Peyer's patch (tissue), 4 donors: ENCODE data around the gene TST. TPM values are rescaled to one million over a fixed set of nuclear protein-coding genes. Genes with fewer than 3 reads are reported as not detected.
"Not testable (repeated sequence)": the region's sequence is repeated elsewhere in the genome, so short reads cannot be mapped to it uniquely, and the experiment has no call there.

Experiments used
- DNase-seq, 3 donors: peaks; one replicate each; pipeline ENCODE4 v3.0.0-alpha.2; 2017 to 2019
- H3K27ac ChIP-seq, 4 donors: fragments of 200-600 bp; sonication (generic); one replicate each; pipeline ENCODE4 v1.5.1; 2016 to 2019
- H3K27me3 ChIP-seq, 2 donors: fragments of 200-600 bp; sonication (generic); one replicate each; pipeline ENCODE4 v1.5.1; 2019
- H3K36me3 ChIP-seq, 3 donors: fragments of 200-600 bp; sonication (generic); one replicate each; pipeline ENCODE4 v1.5.1; 2016 to 2019
- H3K4me1 ChIP-seq, 4 donors: fragments of 200-600 bp; sonication (generic); one replicate each; pipeline ENCODE4 v1.5.1; 2016 to 2019
- H3K4me3 ChIP-seq, 4 donors: fragments of 200-600 bp; sonication (generic); 1 replicate in 3 of 4; 2 replicates in 1 of 4; pipeline ENCODE4 v1.5.1; 2016 to 2019; ENCODE audit warnings: mild to moderate bottlenecking in 1 of 4
- H3K9me3 ChIP-seq, 4 donors: fragments of 200-600 bp; sonication (generic); one replicate each; pipeline ENCODE4 v1.5.1; 2016 to 2019; ENCODE audit warnings: mild to moderate bottlenecking in 1 of 4
- POLR2A ChIP-seq, 2 donors: fragments of 450-650 bp; IDR thresholded peaks; one replicate each; pipeline ENCODE4 v1.5.1; 2017; ENCODE audit warnings: antibody characterized with exemption in 2 of 2, mild to moderate bottlenecking in 2 of 2, moderate library complexity in 2 of 2
- total RNA-seq, 4 donors: library from RNA; depleted of rRNA; stranded (reverse); fragments of >200 nt; gene quantifications; one replicate each; pipeline ENCODE4 v1.1.0, GENCODE V29; 2016
- TF ChIP-seq, protein P1 (sequence below), 6 experiments: fragments of 450-650 bp in 4 of 6; fragments of 200-600 bp in 2 of 6; sonication (generic) in 1 of 6; IDR thresholded peaks; one replicate each; pipeline ENCODE4 v1.5.1; 2017 to 2019; ENCODE audit warnings: antibody characterized with exemption in 6 of 6, mild to moderate bottlenecking in 3 of 6, moderate library complexity in 1 of 6

Gene TST
- total RNA-seq, 4 donors from 2014 or later: 93.3 to 485 (median 249) TPM

GRCh38 chr22:36990457-36990856 is 28.8 kb downstream of the TST start:
- no peak for DNase-seq
- TF ChIP-seq POLR2A (IDR thresholded peaks at IDR 0.05): no peak
- TF ChIP-seq, protein P1, sequence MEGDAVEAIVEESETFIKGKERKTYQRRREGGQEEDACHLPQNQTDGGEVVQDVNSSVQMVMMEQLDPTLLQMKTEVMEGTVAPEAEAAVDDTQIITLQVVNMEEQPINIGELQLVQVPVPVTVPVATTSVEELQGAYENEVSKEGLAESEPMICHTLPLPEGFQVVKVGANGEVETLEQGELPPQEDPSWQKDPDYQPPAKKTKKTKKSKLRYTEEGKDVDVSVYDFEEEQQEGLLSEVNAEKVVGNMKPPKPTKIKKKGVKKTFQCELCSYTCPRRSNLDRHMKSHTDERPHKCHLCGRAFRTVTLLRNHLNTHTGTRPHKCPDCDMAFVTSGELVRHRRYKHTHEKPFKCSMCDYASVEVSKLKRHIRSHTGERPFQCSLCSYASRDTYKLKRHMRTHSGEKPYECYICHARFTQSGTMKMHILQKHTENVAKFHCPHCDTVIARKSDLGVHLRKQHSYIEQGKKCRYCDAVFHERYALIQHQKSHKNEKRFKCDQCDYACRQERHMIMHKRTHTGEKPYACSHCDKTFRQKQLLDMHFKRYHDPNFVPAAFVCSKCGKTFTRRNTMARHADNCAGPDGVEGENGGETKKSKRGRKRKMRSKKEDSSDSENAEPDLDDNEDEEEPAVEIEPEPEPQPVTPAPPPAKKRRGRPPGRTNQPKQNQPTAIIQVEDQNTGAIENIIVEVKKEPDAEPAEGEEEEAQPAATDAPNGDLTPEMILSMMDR (IDR thresholded peaks at IDR 0.05): no peak
- Histone ChIP-seq H3K4me1 (no peaks in the 10 kb centered on the region), H3K27me3 (no peaks in the 10 kb centered on the region), H3K4me3 (no peak overlapping the region), H3K27ac (no peak overlapping the region), H3K9me3 (peaks cover 0 to 11% (median 5%) of the 10 kb centered on the region in 4 donors), H3K36me3 (no peaks in the 10 kb centered on the region)

DNA sequence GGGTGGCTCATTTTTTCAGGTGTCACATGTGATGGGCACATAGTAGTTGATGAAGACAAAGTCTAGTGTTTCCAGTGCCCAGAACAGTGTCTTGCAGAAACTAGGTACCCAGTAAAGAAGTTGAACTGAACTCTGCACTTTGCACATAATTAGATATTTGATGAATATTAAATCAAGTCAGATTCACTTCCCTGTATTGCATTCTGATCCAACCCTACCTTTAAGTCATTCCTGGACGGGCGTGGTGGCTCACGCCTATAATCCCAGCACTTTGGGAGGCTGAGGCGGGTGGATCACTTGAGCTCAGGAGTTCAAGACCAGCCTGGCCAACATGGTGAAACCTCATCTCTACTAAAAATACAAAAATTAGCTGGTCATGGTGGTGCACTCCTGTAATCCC is 30.2 kb downstream of the TST start:
- not testable (repeated sequence) for H3K27me3 ChIP-seq, H3K36me3 ChIP-seq, H3K4me3 ChIP-seq, H3K4me1 ChIP-seq
- Histone ChIP-seq H3K27ac (peak overlapping the region in 1 of 4 donors; percentile 60), H3K9me3 (peaks cover 0 to 13% (median 5%) of the 10 kb centered on the region in 4 donors)
- DNase-seq: peak in 1 of 3 donors; percentile 66

DNA sequence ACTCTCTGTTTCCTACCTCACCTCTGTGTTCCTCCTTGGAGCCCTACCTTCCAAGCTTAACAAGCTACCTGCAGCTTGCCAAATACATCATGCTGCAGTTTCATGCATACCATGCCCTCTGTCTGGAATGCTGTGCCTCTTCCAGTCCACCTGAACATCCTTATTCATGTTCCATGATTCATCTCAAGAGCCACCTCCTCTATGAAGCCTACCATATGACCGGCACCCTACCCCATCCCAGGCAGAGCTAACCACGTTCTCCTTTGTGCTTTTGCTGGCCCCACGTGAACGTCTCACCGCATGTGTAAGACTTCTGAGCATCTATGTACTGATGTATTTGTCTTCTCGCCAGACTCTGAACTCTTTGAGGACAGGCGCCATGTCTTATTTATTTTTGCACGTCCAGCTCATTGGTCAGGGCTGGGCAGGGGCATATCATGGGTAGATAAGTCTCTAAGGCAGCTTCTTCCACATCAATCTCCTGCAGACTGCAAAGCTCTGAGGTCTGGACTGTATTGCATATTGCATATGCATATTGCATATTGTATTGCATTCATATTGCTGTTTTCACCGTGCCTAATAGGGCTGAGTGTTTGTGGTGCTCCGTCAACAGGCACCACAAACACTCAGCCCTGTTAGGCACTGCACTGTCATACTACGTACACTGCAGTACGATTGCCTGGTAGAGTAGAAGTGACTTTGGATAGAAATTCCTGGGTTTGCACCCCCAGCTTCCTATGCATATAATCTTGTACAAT is 31.0 kb downstream of the TST start:
- no peak overlapping the region for H3K4me3 ChIP-seq
- no peak for DNase-seq
- peaks cover 0 to 13% (median 5%) of the 10 kb centered on the region in 4 donors for H3K9me3 ChIP-seq
- H3K36me3 ChIP-seq: no peaks in the 10 kb centered on the region
- H3K27ac ChIP-seq: no peak overlapping the region
- no peaks in the 10 kb centered on the region for H3K27me3 ChIP-seq
- H3K4me1 ChIP-seq: no peaks in the 10 kb centered on the region
- TF ChIP-seq POLR2A (IDR thresholded peaks at IDR 0.05): no peak
- TF ChIP-seq, protein P1 (IDR thresholded peaks at IDR 0.05): no peak

DNA sequence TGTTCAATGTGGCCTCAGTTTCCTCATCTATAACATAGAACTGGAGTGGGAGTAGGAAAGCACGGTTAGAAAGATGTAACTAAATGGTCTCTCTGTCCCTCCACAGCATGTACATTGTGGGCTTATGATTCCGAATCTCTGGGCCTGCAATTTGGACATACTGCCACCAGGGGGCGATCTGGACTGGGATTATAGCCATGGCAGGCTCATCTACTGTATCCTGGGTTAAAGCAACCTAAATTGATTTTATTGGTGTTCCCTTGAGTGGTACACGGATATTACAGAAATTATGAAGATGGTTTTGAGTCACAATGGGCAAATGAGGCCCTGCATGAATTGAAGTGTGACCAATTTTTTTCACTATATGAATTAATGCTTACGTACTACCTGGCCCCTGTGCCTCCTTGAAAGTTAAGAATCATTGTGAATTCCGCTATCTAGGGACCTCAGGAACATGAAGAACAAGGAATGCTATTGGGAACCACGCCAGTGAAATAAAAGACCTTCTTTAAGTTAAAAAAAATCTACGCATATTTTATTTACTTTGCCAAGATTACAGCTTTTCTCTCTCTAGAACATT is 32.9 kb downstream of the TST start:
- no peaks in the 10 kb centered on the region for H3K27me3 ChIP-seq
- no peak overlapping the region for H3K27ac ChIP-seq
- peak in 1 of 3 donors; percentile 72 for DNase-seq
- H3K4me3 ChIP-seq: no peak overlapping the region
- peaks cover 0 to 13% (median 5%) of the 10 kb centered on the region in 4 donors for H3K9me3 ChIP-seq
- TF ChIP-seq, protein P1 (IDR thresholded peaks at IDR 0.05): peak in 5 of 6 experiments; percentile 18 to 79 (median 69)
- no peak for TF ChIP-seq POLR2A (IDR thresholded peaks at IDR 0.05)
- no peaks in the 10 kb centered on the region for H3K36me3 ChIP-seq
- no peaks in the 10 kb centered on the region for H3K4me1 ChIP-seq

GRCh38 chr22:36985211-36985889 is 33.9 kb downstream of the TST start:
- peaks cover 0 to 13% (median 5%) of the 10 kb centered on the region in 4 donors for H3K9me3 ChIP-seq
- TF ChIP-seq, protein P1 (IDR thresholded peaks at IDR 0.05): no peak
- no peak for TF ChIP-seq POLR2A (IDR thresholded peaks at IDR 0.05)
- DNase-seq: no peak
- H3K27ac ChIP-seq: no peak overlapping the region
- no peaks in the 10 kb centered on the region for H3K4me1 ChIP-seq
- H3K36me3 ChIP-seq: no peaks in the 10 kb centered on the region
- no peak overlapping the region for H3K4me3 ChIP-seq
- H3K27me3 ChIP-seq: no peaks in the 10 kb centered on the region

DNA sequence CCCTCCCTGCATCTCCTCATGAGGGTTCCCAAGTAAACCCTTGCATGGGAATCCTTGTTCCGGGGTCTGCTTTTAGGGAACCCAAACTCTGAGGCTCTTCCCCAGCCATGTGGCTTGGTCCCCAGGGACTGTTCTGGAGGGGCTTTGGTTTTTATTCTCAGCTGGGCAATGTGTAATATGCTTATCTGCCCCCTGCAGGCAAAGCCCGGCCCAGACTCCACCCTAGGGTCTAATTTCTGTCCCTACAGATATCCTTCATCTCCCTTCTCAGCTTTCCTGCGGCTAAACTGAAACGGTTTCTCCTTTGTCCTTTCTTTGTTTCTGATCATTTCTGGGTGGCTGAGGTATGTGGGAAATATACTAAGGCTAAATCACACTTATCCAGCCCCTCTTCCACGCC is 37.1 kb downstream of the TST start:
- H3K4me1 ChIP-seq: peaks cover 0 to 4% (median 0%) of the 10 kb centered on the region in 4 donors
- no peak overlapping the region for H3K27ac ChIP-seq
- H3K27me3 ChIP-seq: no peaks in the 10 kb centered on the region
- no peak overlapping the region for H3K4me3 ChIP-seq
- H3K9me3 ChIP-seq: peaks cover 0 to 13% (median 5%) of the 10 kb centered on the region in 4 donors
- H3K36me3 ChIP-seq: no peaks in the 10 kb centered on the region
- no peak for DNase-seq
- TF ChIP-seq POLR2A (IDR thresholded peaks at IDR 0.05): no peak
- TF ChIP-seq, protein P1 (IDR thresholded peaks at IDR 0.05): no peak
